Kidney (tissue), 14 donors: Measurements from ENCODE around the gene CNTN5. TPM values are rescaled to one million over a fixed set of nuclear protein-coding genes. Genes with fewer than 3 reads are reported as not detected.

ENCODE experiments used
- DNase-seq, 5 donors: peaks; one replicate each; pipeline ENCODE4 v3.0.0-alpha.2; 2013 to 2020
- FAIRE-seq: peaks from 2 replicates; lab custom pipeline; 2012; peaks lifted over from hg19 to GRCh38; lab: Jason Lieb, UNC
- H3K27ac ChIP-seq, 2 donors: one replicate each; pipeline ENCODE4 v1.7.0; 2013; ENCODE audit warnings: low read depth in 2 of 2, low read length in 2 of 2, inconsistent platforms in 1 of 2
- H3K27me3 ChIP-seq: one replicate; pipeline ENCODE4 v1.7.1; 2013; ENCODE audit warnings: low read length, inconsistent platforms; ENCODE audit not compliant: control insufficient read depth, insufficient read depth
- H3K36me3 ChIP-seq, 3 donors: one replicate each; pipeline versions ENCODE4 v1.7.0 to v1.7.1; 2013; ENCODE audit warnings: low read length in 3 of 3, control low read depth in 1 of 3, inconsistent platforms in 1 of 3; ENCODE audit not compliant: insufficient read depth in 3 of 3, control insufficient read depth in 2 of 3
- H3K4me1 ChIP-seq, 3 donors: one replicate each; pipeline versions ENCODE4 v1.7.0 to v1.7.1; 2013; ENCODE audit warnings: low read length in 3 of 3, inconsistent platforms in 1 of 3, low read depth in 1 of 3; ENCODE audit not compliant: control insufficient read depth in 2 of 3, insufficient read depth in 2 of 3
- H3K4me3 ChIP-seq, 3 donors: one replicate each; pipeline versions ENCODE4 v1.7.0 to v1.8.1; 2013; ENCODE audit warnings: low read length in 3 of 3, control low read depth in 1 of 3, inconsistent platforms in 1 of 3
- H3K9ac ChIP-seq, 3 donors: one replicate each; pipeline versions ENCODE4 v1.7.0 to v1.7.1; 2013; ENCODE audit warnings: low read length in 3 of 3, control low read depth in 1 of 3, inconsistent platforms in 1 of 3
- H3K9me3 ChIP-seq, 3 donors: one replicate each; pipeline versions ENCODE4 v1.7.0 to v1.7.1; 2013; ENCODE audit warnings: low read length in 3 of 3, control low read depth in 1 of 3, inconsistent platforms in 1 of 3; ENCODE audit not compliant: control insufficient read depth in 2 of 3, insufficient read depth in 1 of 3
- intact Hi-C: fragments of 100-400 bp; cut with DNase I; formaldehyde crosslinking; loops from one replicate; pipeline ENCODE4 v1.11.1; 2022
- polyA plus RNA-seq: library from polyadenylated mRNA; stranded (reverse); fragments of 350-450 nt; fragmentation: Illumina TruSeq; extraction: RNeasy Lipid Tissue Mini Kit (QIAGEN cat#74804); gene quantifications from one replicate; pipeline ENCODE4 v1.2.3, GENCODE V29; 2014; ENCODE audit warnings: low read depth, low replicate concordance; ENCODE audit not compliant: insufficient read depth
- total RNA-seq: library from RNA; stranded (reverse); fragmentation: NEBNext Ultra II Directional; extraction: Animal tissue kit (Norgen Biotek cat#: 25700); gene quantifications from one replicate; pipeline ENCODE4 v1.2.1, GENCODE V29; 2021
- TF ChIP-seq, protein P1 (sequence below): IDR thresholded peaks from 3 replicates; pipeline ENCODE4 v1.5.1; 2012; ENCODE audit warnings: mild to moderate bottlenecking, moderate library complexity, borderline replicate concordance; ENCODE audit not compliant: insufficient read depth; ENCODE audit errors: extremely low read depth
- donor health status: control.
- donor health status: control.
- donor health status: control.
- donor health status: control.
- donor health status: control.
- donor health status: DM: yes; HTN: yes; CAD: no.
- donor health status: Normal renal cell carcinoma (clear cell type).

CNTN5 gene
- total and polyA plus RNA-seq, 2 donors from 2014 or later, result 0.11 to 0.66 TPM

DNA sequence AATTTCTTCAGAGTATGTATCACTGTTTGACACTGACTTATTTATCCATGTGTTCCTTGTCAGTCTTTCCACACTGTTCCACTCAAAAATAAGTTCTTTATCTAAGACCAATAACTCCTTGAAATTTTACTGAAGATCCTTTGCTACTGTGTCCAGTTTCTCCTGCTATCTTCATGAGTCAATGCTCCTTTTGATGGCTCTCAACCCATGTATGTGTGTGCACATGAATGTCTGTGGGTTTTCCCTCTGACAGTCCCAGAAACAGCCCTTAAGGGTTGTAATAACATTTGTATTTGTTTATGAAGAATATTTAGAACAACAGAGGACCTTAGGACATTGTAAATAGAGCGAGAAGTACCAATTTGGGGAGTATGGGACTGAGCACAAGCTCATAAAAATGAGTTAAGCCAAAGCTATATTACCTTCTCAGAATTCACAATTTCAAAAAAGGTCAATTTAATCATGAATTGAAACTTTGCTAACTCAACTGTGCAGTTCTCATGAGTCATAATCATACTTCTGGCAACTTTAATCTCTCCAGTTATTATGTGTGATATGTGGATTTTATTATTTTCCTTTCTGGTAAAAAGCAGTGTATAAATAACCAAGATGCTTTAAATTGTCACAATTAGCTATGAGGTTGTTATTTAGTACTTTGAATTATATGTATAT is 533.6 kb downstream of the CNTN5 start:
- DNase-seq, result no peak
- H3K9ac ChIP-seq, result no peak overlapping the region
- TF ChIP-seq, protein P1, sequence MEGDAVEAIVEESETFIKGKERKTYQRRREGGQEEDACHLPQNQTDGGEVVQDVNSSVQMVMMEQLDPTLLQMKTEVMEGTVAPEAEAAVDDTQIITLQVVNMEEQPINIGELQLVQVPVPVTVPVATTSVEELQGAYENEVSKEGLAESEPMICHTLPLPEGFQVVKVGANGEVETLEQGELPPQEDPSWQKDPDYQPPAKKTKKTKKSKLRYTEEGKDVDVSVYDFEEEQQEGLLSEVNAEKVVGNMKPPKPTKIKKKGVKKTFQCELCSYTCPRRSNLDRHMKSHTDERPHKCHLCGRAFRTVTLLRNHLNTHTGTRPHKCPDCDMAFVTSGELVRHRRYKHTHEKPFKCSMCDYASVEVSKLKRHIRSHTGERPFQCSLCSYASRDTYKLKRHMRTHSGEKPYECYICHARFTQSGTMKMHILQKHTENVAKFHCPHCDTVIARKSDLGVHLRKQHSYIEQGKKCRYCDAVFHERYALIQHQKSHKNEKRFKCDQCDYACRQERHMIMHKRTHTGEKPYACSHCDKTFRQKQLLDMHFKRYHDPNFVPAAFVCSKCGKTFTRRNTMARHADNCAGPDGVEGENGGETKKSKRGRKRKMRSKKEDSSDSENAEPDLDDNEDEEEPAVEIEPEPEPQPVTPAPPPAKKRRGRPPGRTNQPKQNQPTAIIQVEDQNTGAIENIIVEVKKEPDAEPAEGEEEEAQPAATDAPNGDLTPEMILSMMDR, result no peak

DNA sequence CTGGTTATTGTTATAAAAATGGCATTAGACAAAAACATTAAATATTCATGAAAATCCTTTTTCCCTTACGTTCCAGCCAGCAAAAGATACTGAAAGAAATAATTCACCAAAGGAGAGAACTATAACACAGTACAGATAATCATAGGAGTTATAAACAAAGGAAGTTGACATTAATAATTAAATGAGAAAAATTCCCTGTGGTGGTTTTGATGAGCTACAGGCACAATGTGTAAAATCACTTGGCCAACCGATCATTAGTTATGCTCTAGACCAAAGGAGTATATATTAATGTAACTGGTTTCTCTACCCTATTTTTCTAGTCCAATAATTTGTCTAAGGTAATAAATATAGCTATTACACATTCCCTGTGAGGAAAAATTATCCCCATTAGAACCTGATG is 534.7 kb downstream of the CNTN5 start:
- Histone ChIP-seq H3K9me3 (no peaks in the 10 kb centered on the region), H3K36me3 (no peaks in the 10 kb centered on the region), H3K9ac (no peak overlapping the region), H3K27ac (no peak overlapping the region), H3K27me3 (no peaks in the 10 kb centered on the region), H3K4me1 (no peaks in the 10 kb centered on the region), H3K4me3 (no peak overlapping the region)
- intact Hi-C loops, result no loop called here
- FAIRE-seq, result no peak
- no peak for DNase-seq
- TF ChIP-seq, protein P1, result no peak

More for the DNA sequence above, 533.6 kb downstream of the CNTN5 start:
- Histone ChIP-seq H3K4me1 (no peaks in the 10 kb centered on the region), H3K27me3 (no peaks in the 10 kb centered on the region), H3K9me3 (no peaks in the 10 kb centered on the region), H3K27ac (no peak overlapping the region), H3K4me3 (no peak overlapping the region), H3K36me3 (no peaks in the 10 kb centered on the region)
- intact Hi-C loops, result no loop called here
- FAIRE-seq, result no peak

DNA sequence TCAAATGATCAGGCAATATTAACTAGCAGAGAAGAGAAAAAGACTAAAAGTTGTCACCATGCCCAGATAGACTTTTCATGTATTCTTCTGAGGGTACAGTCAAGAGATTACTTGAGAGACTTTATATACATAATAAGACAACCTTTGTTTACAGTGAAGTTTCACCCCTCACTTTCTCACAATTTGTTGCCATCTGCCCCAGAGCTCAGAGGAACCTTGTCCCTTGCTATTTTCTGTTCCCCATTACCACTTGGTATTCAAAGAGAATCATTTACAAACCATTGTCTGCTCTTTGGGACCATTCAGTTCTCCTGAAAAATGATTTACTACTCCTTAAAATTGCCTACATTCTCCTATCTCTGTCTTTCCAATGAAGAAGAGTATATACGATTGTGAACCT is 544.6 kb downstream of the CNTN5 start:
- H3K27me3 ChIP-seq, result no peaks in the 10 kb centered on the region
- H3K4me1 ChIP-seq, result no peaks in the 10 kb centered on the region
- H3K9me3 ChIP-seq, result peaks cover 0 to 2% (median 0%) of the 10 kb centered on the region in 3 donors
- H3K4me3 ChIP-seq, result no peak overlapping the region
- DNase-seq, result no peak
- TF ChIP-seq, protein P1, result no peak
- H3K36me3 ChIP-seq, result no peaks in the 10 kb centered on the region
- intact Hi-C loops, result no loop called here
- no peak overlapping the region for H3K9ac ChIP-seq
- no peak for FAIRE-seq
- H3K27ac ChIP-seq, result no peak overlapping the region
